Ishikawa (cell line): Measurements from ENCODE around the gene CDCA8.

Source experiments
- CEBPB ChIP-seq: IDR thresholded peaks from 2 replicates; pipeline ENCODE4 v1.6.1; 2012
- CREB1 ChIP-seq: IDR thresholded peaks from 2 replicates; pipeline ENCODE4 v1.6.1; 2012; ENCODE audit warnings: low read depth
- EGR1 ChIP-seq: IDR thresholded peaks from 2 replicates; pipeline ENCODE4 v1.6.1; 2012
- EP300 ChIP-seq: IDR thresholded peaks from 2 replicates; pipeline ENCODE4 v1.6.1; 2012; ENCODE audit warnings: borderline replicate concordance
- FOXM1 ChIP-seq: IDR thresholded peaks from 2 replicates; pipeline ENCODE4 v1.6.1; 2012; ENCODE audit warnings: low read depth, borderline replicate concordance
- MAX ChIP-seq: IDR thresholded peaks from 2 replicates; pipeline ENCODE4 v1.6.1; 2012
- NFIC ChIP-seq: IDR thresholded peaks from 2 replicates; pipeline ENCODE4 v1.6.1; 2012
- RAD21 ChIP-seq: IDR thresholded peaks from 2 replicates; pipeline ENCODE4 v1.6.1; 2012; ENCODE audit warnings: low read depth
- REST ChIP-seq: IDR thresholded peaks from 2 replicates; pipeline ENCODE4 v1.6.1; 2012; ENCODE audit warnings: low read depth, mild to moderate bottlenecking
- TAF1 ChIP-seq: IDR thresholded peaks from 2 replicates; pipeline ENCODE4 v1.6.1; 2012; ENCODE audit warnings: low read depth, mild to moderate bottlenecking
- TCF12 ChIP-seq: IDR thresholded peaks from 2 replicates; pipeline ENCODE4 v1.6.1; 2012; ENCODE audit warnings: low read depth
- TEAD4 ChIP-seq: IDR thresholded peaks from 2 replicates; pipeline ENCODE4 v1.6.1; 2012
- USF1 ChIP-seq: IDR thresholded peaks from 2 replicates; pipeline ENCODE4 v1.6.1; 2012
- YY1 ChIP-seq: IDR thresholded peaks from 2 replicates; pipeline ENCODE4 v1.6.1; 2012; ENCODE audit warnings: low read depth
- ZBTB7A ChIP-seq: IDR thresholded peaks from 2 replicates; pipeline ENCODE4 v1.6.1; 2012; ENCODE audit warnings: low read depth

Gene CDCA8

GRCh38 chr1:37722181-37723071 is 30.1 kb downstream of the CDCA8 start:
- TF ChIP-seq EP300 = no peak
- no peak for TF ChIP-seq USF1
- no peak for TF ChIP-seq TAF1
- TF ChIP-seq CEBPB = no peak
- TF ChIP-seq TEAD4 = no peak
- TF ChIP-seq CREB1 = no peak
- no peak for TF ChIP-seq FOXM1
- TF ChIP-seq YY1 = no peak
- TF ChIP-seq MAX = no peak
- no peak for TF ChIP-seq RAD21
- no peak for TF ChIP-seq NFIC
- no peak for TF ChIP-seq ZBTB7A
- TF ChIP-seq EGR1 = no peak
- TF ChIP-seq TCF12 = no peak
- no peak for TF ChIP-seq REST

GRCh38 chr1:37723072-37723389 is 30.7 kb downstream of the CDCA8 start:
- TF ChIP-seq EP300 = no peak
- no peak for TF ChIP-seq RAD21
- no peak for TF ChIP-seq FOXM1
- no peak for TF ChIP-seq ZBTB7A
- no peak for TF ChIP-seq YY1
- no peak for TF ChIP-seq NFIC

GRCh38 chr1:37723390-37724078 is 31.2 kb downstream of the CDCA8 start:
- TF ChIP-seq CREB1 = no peak

- no peak for TF ChIP-seq USF1
- no peak for TF ChIP-seq MAX
- no peak for TF ChIP-seq EP300
- no peak for TF ChIP-seq FOXM1
- TF ChIP-seq NFIC = no peak
- no peak for TF ChIP-seq RAD21
- TF ChIP-seq YY1 = no peak
- TF ChIP-seq TAF1 = no peak
- TF ChIP-seq CREB1 = no peak
These were observed 32.3 kb downstream of the CDCA8 start for GRCh38 chr1:37724575-37724974.

- TF ChIP-seq EP300 (no peak), MAX (no peak)
These were observed 33.7 kb downstream of the CDCA8 start for GRCh38 chr1:37725851-37726613.

- TF ChIP-seq FOXM1 = no peak
- no peak for TF ChIP-seq ZBTB7A
- TF ChIP-seq CREB1 = no peak
- TF ChIP-seq EP300 = no peak
- no peak for TF ChIP-seq RAD21
- no peak for TF ChIP-seq REST
- TF ChIP-seq YY1 = no peak
- TF ChIP-seq TCF12 = no peak
- TF ChIP-seq TAF1 = no peak
- no peak for TF ChIP-seq EGR1
These were observed 34.7 kb downstream of the CDCA8 start for GRCh38 chr1:37726751-37727585.
